ENCODE data around the gene PLLP. TPM values are rescaled to one million over a fixed set of nuclear protein-coding genes. Genes with fewer than 3 reads are reported as not detected.

PLLP gene
- total RNA-seq, 1 donor from 2014 or later: not detected

DNA sequence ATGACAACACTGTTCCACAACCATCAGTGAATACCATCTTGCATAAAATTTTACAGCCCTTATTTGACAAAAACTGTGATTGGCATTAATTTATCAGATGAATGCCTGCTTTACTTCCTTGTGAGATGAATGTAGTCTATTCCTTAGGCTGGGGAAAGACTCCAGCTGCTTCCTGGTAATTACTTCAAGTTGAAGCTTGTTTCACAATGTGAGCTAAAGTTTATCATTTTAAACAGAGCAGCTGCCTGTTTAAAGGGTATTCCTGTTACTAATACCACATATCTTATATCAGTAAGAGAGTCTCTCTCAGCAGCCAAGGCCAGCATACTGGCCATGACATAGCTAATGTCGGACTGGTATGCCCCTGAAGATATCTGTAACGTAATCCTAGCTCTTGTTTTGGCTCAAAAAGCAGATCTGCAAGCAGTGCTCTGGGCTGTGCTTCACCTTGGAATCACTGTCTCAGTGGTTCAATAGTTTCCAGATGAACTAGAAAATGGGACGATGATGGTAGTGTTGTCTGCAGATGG lies 52.6 kb downstream of the PLLP start:
- CTCF ChIA-PET: no interaction called here
- no peak for ATAC-seq (ENCODE audit: low read depth)
- H3K9me3 Mint-ChIP-seq: no peaks in the 10 kb centered on the region
- no peak overlapping the region for H3K27ac Mint-ChIP-seq
- TF ChIP-seq, protein P1, sequence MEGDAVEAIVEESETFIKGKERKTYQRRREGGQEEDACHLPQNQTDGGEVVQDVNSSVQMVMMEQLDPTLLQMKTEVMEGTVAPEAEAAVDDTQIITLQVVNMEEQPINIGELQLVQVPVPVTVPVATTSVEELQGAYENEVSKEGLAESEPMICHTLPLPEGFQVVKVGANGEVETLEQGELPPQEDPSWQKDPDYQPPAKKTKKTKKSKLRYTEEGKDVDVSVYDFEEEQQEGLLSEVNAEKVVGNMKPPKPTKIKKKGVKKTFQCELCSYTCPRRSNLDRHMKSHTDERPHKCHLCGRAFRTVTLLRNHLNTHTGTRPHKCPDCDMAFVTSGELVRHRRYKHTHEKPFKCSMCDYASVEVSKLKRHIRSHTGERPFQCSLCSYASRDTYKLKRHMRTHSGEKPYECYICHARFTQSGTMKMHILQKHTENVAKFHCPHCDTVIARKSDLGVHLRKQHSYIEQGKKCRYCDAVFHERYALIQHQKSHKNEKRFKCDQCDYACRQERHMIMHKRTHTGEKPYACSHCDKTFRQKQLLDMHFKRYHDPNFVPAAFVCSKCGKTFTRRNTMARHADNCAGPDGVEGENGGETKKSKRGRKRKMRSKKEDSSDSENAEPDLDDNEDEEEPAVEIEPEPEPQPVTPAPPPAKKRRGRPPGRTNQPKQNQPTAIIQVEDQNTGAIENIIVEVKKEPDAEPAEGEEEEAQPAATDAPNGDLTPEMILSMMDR (IDR thresholded peaks at IDR 0.05): no peak
- H3K4me3 Mint-ChIP-seq: no peak overlapping the region
- H3K27me3 Mint-ChIP-seq: no peaks in the 10 kb centered on the region
- H3K36me3 Mint-ChIP-seq (ENCODE audit: low read depth): peaks cover 73% of the 10 kb centered on the region
- POLR2A ChIA-PET: no interaction called here
- no peak for DNase-seq
- peaks cover 25% of the 10 kb centered on the region for H3K4me1 Mint-ChIP-seq
- intact Hi-C loops (cut with micrococcal nuclease): no loop called here

DNA sequence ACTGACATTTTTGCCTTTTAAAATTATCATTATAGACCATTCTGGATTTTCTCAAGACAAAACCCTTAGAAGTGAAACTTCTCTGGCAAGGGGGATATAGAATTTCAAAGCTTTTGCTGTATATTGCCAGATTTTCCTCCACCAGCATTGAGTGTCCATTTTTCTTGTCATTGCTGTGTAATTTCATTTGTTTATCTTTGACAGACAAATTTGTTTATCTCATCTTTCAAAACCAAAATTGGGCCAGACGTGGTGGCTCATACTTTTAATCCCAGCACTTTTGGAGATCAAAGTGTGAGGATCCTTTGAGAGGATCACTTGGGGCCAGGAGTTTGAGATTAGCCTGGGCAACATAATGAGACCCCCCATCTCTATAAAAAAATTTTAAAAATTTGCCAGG lies 55.4 kb downstream of the PLLP start:
- Mint-ChIP-seq H3K4me1 (peaks cover 1% of the 10 kb centered on the region), H3K27me3 (no peaks in the 10 kb centered on the region), H3K4me3 (no peak overlapping the region), H3K9me3 (no peaks in the 10 kb centered on the region), H3K36me3 (ENCODE audit: low read depth) (peaks cover 83% of the 10 kb centered on the region), H3K27ac (no peak overlapping the region)
- ChIA-PET POLR2A (no interaction called here), CTCF (no interaction called here)
- DNase-seq (no peak), ATAC-seq (ENCODE audit: low read depth) (no peak)
- intact Hi-C loops (cut with micrococcal nuclease): no loop called here
- TF ChIP-seq, protein P1 (IDR thresholded peaks at IDR 0.05): no peak

DNA sequence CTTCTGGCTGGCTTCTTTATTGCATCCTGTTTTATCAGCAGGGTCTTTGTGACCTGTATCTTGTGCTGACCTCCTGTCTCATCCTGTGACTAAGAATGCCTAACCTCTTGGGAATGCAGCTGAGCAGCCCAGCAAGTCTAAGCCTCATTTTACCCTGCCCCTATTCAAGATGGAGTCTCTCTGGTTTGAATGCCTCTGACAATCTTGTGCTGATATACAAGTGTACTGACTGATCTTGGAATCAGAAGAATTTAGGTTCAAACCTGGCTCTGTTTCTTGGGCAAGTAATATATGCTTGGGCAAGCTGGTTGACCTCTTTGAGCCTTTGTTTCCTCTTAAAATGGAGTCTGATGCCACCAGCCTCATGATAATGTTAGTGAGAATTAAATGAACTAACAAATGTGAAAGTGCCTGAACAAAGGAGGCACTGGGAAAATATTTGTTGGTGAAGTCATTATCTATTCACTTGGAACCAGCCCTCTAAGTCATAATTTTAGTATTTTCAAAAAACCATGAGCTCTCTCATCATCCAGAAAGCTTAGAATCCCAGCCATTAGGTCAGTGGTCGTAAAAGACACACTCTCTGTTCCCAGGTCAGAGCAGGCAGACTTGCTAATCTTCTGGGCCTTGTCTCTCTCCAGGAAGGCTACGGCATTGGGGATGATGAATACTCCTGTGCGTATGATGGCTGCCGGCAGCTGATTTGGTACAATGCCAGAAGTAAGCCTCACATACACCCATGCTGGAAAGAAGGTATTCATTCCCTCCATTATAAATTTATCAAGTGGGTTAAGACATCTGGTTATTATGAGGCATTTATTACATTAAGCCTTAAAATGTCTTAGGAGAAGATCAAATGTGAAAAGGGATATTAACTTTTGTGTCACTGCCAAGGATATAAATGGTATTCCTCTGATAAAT lies 57.5 kb downstream of the PLLP start:
- ChIA-PET POLR2A (no interaction called here), CTCF (no interaction called here)

DNA sequence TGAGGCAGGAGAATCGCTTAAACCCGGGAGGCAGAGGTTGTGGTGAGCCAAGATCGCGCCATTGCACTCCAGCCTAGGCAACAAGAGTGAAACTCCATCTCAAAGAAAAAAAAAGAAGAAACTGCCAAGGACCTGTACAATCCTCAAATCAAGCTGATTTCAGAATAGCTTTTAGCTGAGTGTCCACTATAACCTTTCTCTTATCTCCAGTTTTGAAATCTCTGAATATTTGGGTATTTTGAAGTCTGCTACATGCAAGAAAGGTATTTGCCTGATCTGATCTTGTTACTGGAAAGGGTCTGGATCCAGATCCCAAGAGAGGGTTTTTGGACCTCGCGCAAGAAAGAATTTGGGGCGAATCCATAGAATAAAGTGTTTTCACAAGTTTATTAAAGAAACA lies 58.5 kb downstream of the PLLP start:
- ATAC-seq (ENCODE audit: low read depth) (no peak), DNase-seq (no peak)
- H3K36me3 Mint-ChIP-seq (ENCODE audit: low read depth): peaks cover 80% of the 10 kb centered on the region
- H3K27ac Mint-ChIP-seq: no peak overlapping the region
- H3K9me3 Mint-ChIP-seq: no peaks in the 10 kb centered on the region
- ChIA-PET CTCF (no interaction called here), POLR2A (no interaction called here)
- H3K4me3 Mint-ChIP-seq: no peak overlapping the region
- TF ChIP-seq, protein P1 (IDR thresholded peaks at IDR 0.05): no peak
- no peaks in the 10 kb centered on the region for H3K4me1 Mint-ChIP-seq
- intact Hi-C loops (cut with micrococcal nuclease): no loop called here
- H3K27me3 Mint-ChIP-seq: no peaks in the 10 kb centered on the region

More for the DNA sequence above, 57.5 kb downstream of the PLLP start:
- Mint-ChIP-seq H3K4me1 (no peaks in the 10 kb centered on the region), H3K27me3 (no peaks in the 10 kb centered on the region), H3K27ac (no peak overlapping the region), H3K9me3 (no peaks in the 10 kb centered on the region), H3K4me3 (no peak overlapping the region), H3K36me3 (ENCODE audit: low read depth) (peaks cover 82% of the 10 kb centered on the region)
- no peak for ATAC-seq (ENCODE audit: low read depth)
- DNase-seq: no peak
- TF ChIP-seq, protein P1 (IDR thresholded peaks at IDR 0.05): no peak
- intact Hi-C loops (cut with micrococcal nuclease): no loop called here

DNA sequence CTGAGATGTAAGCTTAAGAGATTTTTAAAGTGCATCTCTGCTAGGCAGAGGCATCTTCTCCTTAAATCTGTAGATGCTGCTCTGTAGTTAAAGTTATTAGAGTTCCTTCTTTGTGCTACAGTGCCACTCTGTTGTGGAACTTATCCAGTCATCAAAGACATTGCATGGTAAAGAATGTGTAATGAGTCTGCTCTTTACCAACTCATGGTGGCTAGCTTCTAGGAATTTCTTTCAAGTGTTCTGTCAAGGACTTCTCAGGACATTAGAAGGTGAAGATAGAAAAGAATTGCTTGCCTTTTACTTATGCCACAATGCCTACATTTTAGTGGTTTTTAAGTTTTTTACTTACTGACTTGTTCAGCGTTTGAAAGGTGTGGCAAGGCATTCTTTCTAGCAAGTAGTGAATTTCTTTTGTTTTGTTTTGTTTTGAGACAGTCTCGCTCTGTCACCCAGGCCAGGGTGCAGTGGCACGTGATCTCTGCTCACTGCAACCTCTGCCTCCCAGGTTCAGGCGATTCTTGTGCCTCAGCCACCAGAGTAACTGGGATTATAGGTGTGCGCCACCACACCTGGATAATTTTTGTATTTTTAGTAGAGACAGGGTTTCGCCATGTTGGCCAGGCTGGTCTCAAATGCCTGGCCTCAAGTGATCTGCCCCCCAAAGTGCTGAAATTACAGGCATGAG lies 59.7 kb downstream of the PLLP start:
- H3K4me1 Mint-ChIP-seq: no peaks in the 10 kb centered on the region
- H3K27me3 Mint-ChIP-seq: no peaks in the 10 kb centered on the region
- no peak overlapping the region for H3K4me3 Mint-ChIP-seq
- TF ChIP-seq, protein P1 (IDR thresholded peaks at IDR 0.05): no peak
- H3K27ac Mint-ChIP-seq: no peak overlapping the region
- peaks cover 80% of the 10 kb centered on the region for H3K36me3 Mint-ChIP-seq (ENCODE audit: low read depth)
- ChIA-PET CTCF (no interaction called here), POLR2A (no interaction called here)
- intact Hi-C loops (cut with micrococcal nuclease): no loop called here
- ATAC-seq (ENCODE audit: low read depth): no peak
- no peak for DNase-seq
- H3K9me3 Mint-ChIP-seq: no peaks in the 10 kb centered on the region

Data from activated B cell treated with CpG ODN at 0.5 μM for 24 hours (primary cell).